HG03378 (cell line): ENCODE measurements around the gene BRD3.

Experiments used
- ATAC-seq: cut with Tn5 transposase; IDR thresholded peaks from one replicate; pipeline ENCODE4 v1.9.1; 2021; ENCODE audit warnings: mild to moderate bottlenecking, moderate library complexity; ENCODE audit not compliant: unreplicated experiment

BRD3 gene

GRCh38 chr9:134025606-134026541 is 42.0 kb downstream of the BRD3 start:
- ATAC-seq, result peak; percentile 37

- ATAC-seq, result peak; percentile 48
These were observed 42.8 kb downstream of the BRD3 start, which contains the start of gene BRD3OS for GRCh38 chr9:134024828-134025605. Gene BRD3OS, plus strand, starts transcription at chr9:134025481. Its CDS starts 1,267 bp downstream, at chr9:134026748.

- ATAC-seq, result no peak
These were observed 43.5 kb downstream of the BRD3 start for GRCh38 chr9:134024214-134024792.

- no peak for ATAC-seq
These were observed 52.9 kb downstream of the BRD3 start for GRCh38 chr9:134014946-134015345.

- ATAC-seq, result no peak
These were observed 56.4 kb downstream of the BRD3 start for GRCh38 chr9:134011401-134011800.

GRCh38 chr9:134010310-134011173 is 57.3 kb downstream of the BRD3 start:
- no peak for ATAC-seq

GRCh38 chr9:134007571-134007970 is 60.3 kb downstream of the BRD3 start:
- no peak for ATAC-seq

- no peak for ATAC-seq
These were observed 60.7 kb downstream of the BRD3 start for GRCh38 chr9:134007150-134007549.

GRCh38 chr9:134005381-134005780 is 62.4 kb downstream of the BRD3 start:
- no peak for ATAC-seq

- no peak for ATAC-seq
These were observed 62.9 kb downstream of the BRD3 start for GRCh38 chr9:134004881-134005280.

GRCh38 chr9:134004131-134004873 is 63.5 kb downstream of the BRD3 start:
- no peak for ATAC-seq

- no peak for ATAC-seq
These were observed 64.6 kb downstream of the BRD3 start for GRCh38 chr9:134003237-134003636.

GRCh38 chr9:134002796-134003195 is 65.0 kb downstream of the BRD3 start:
- no peak for ATAC-seq

GRCh38 chr9:133999851-134000265 is 68.0 kb downstream of the BRD3 start:
- ATAC-seq, result no peak

GRCh38 chr9:133998915-133999595 is 68.8 kb downstream of the BRD3 start:
- ATAC-seq, result no peak

- no peak for ATAC-seq
These were observed 70.2 kb downstream of the BRD3 start for GRCh38 chr9:133997584-133997983.

- no peak for ATAC-seq
These were observed 71.0 kb downstream of the BRD3 start for GRCh38 chr9:133996531-133997520.
